ENCODE measurements around the gene AMH. TPM values are rescaled to one million over a fixed set of nuclear protein-coding genes. Genes with fewer than 3 reads are reported as not detected.

The AMH gene
- total and polyA plus RNA-seq, 8 donors: 0.45 to 2.0 (median 0.86) TPM; not detected in 2

- no peaks in the 10 kb centered on the region for H3K27me3 ChIP-seq
- 0 to 1% (median 0%) methylated on average over 49 to 103 of the region's 103 CpGs for WGBS, 5 donors
- peaks cover 38 to 78% (median 58%) of the 10 kb centered on the region in 4 donors for H3K4me1 ChIP-seq
- TF ChIP-seq CTCF (IDR thresholded peaks at IDR 0.05) (peak in 1 of 7 experiments; percentile 27), EP300 (IDR thresholded peaks at IDR 0.05) (no peak), POLR2A (IDR thresholded peaks at IDR 0.05) (peak in 2 of 4 donors; percentile 96 to 98), POLR2AphosphoS5 (IDR thresholded peaks at IDR 0.05) (peak; percentile 98 to 100 (median 100))
- H3K27ac ChIP-seq: peak overlapping the region; percentile 96 to 99 (median 98)
- peaks cover 13 to 23% (median 21%) of the 10 kb centered on the region in 4 donors for H3K36me3 ChIP-seq
- intact Hi-C loops (cut with DNase I; ENCODE audit: low total_unique reads): loop anchor here (5.0 kb wide), 1 partner anchor 37 kb away; no protein-coding TSS in a partner anchor
- peak overlapping the region; percentile 97 to 100 (median 99) for H3K4me3 ChIP-seq
- DNase-seq: peak; percentile 98 to 99
- no peaks in the 10 kb centered on the region for H3K9me3 ChIP-seq
Measured at GRCh38 chr19:2269244-2270156, 20.4 kb downstream of the AMH start.

GRCh38 chr19:2270157-2270422 lies 21.0 kb downstream of the AMH start:
- 0 to 1% (median 0%) methylated on average over 7 to 30 of the region's 30 CpGs for WGBS, 5 donors

GRCh38 chr19:2270423-2271233 lies 21.5 kb downstream of the AMH start:
- Histone ChIP-seq H3K4me3 (peak overlapping the region; percentile 97 to 100 (median 99)), H3K9me3 (no peaks in the 10 kb centered on the region), H3K27me3 (no peaks in the 10 kb centered on the region), H3K4me1 (peaks cover 47 to 80% (median 64%) of the 10 kb centered on the region in 4 donors), H3K27ac (peak overlapping the region; percentile 96 to 99 (median 98)), H3K36me3 (peaks cover 13 to 28% (median 23%) of the 10 kb centered on the region in 4 donors)
- TF ChIP-seq POLR2A (IDR thresholded peaks at IDR 0.05) (no peak), EP300 (IDR thresholded peaks at IDR 0.05) (no peak), CTCF (IDR thresholded peaks at IDR 0.05) (no peak), POLR2AphosphoS5 (IDR thresholded peaks at IDR 0.05) (peak; percentile 78 to 89 (median 84))
- 0 to 1% (median 1%) methylated on average over 28 to 88 of the region's 88 CpGs for WGBS, 5 donors
- intact Hi-C loops (cut with DNase I; ENCODE audit: low total_unique reads): loop anchor here (5.0 kb wide), 1 partner anchor 38 kb away; no protein-coding TSS in a partner anchor
- peak; percentile 82 to 95 for DNase-seq

More at GRCh38 chr19:2270157-2270422, 21.0 kb downstream of the AMH start:
- Histone ChIP-seq H3K27me3 (no peaks in the 10 kb centered on the region), H3K27ac (peak overlapping the region; percentile 96 to 99 (median 98)), H3K4me1 (peaks cover 42 to 78% (median 59%) of the 10 kb centered on the region in 4 donors), H3K9me3 (no peaks in the 10 kb centered on the region), H3K36me3 (peaks cover 13 to 23% (median 21%) of the 10 kb centered on the region in 4 donors), H3K4me3 (peak overlapping the region; percentile 97 to 100 (median 99))
- DNase-seq: no peak
- TF ChIP-seq POLR2AphosphoS5 (IDR thresholded peaks at IDR 0.05) (no peak), CTCF (IDR thresholded peaks at IDR 0.05) (no peak), POLR2A (IDR thresholded peaks at IDR 0.05) (no peak), EP300 (IDR thresholded peaks at IDR 0.05) (no peak)
- intact Hi-C loops (cut with DNase I; ENCODE audit: low total_unique reads): loop anchor here (5.0 kb wide), 1 partner anchor 38 kb away; no protein-coding TSS in a partner anchor

Data from stomach (tissue), 9 donors.